B cell (primary cell): ENCODE results near the gene OR5B3. TPM values are rescaled to one million over a fixed set of nuclear protein-coding genes. Genes with fewer than 3 reads are reported as not detected.

Experiments used
- ATAC-seq: fragments of 200-7000 bp; cut with Tn5 transposase; one replicate; pipeline ENCODE4 v1.10.0; 2021; ENCODE audit warnings: low read depth, mild to moderate bottlenecking, moderate number of reproducible peaks, moderate library complexity
- CTCF ChIA-PET: fragments of 350-600 bp; sonication (Branson Sonifier 250); formaldehyde crosslinking; loops from one replicate; lab custom pipeline; 2021; ENCODE audit warnings: antibody characterized with exemption, inconsistent platforms; lab: Charles Lee
- POLR2A ChIA-PET: fragments of 350-600 bp; sonication (Branson Sonifier 250); formaldehyde crosslinking; loops from one replicate; lab custom pipeline; 2021; ENCODE audit warnings: antibody characterized with exemption; lab: Charles Lee
- DNase-seq: peaks from one replicate; pipeline ENCODE4 v3.0.0; 2013
- H2AFZ ChIP-seq: 2 replicates; pipeline ENCODE4 v1.6.1; 2012; ENCODE audit warnings: mild to moderate bottlenecking, low read depth, low read length; ENCODE audit not compliant: insufficient read depth, poor library complexity, severe bottlenecking
- H3K27ac ChIP-seq, 2 donors: 1 replicate in 1 of 2; 2 replicates in 1 of 2; pipeline ENCODE4 v1.5.1; 2012 to 2013; ENCODE audit warnings: low read length in 2 of 2, mild to moderate bottlenecking in 2 of 2, moderate library complexity in 1 of 2
- H3K27me3 ChIP-seq, 4 experiments: fragments of 200-600 bp in 1 of 4; sonication (generic) in 1 of 4; replicated peaks in 1 of 4; 1 replicate in 2 of 4; 2 replicates in 2 of 4; pipeline versions ENCODE4 v1.6.1 to v1.7.0; 2013 to 2016; ENCODE audit warnings: low read length in 3 of 4, mild to moderate bottlenecking in 2 of 4, mixed read lengths in 1 of 4, moderate library complexity in 1 of 4; ENCODE audit not compliant: insufficient read depth in 4 of 4, control insufficient read depth in 3 of 4; ENCODE audit errors: control extremely low read depth in 1 of 4
- H3K36me3 ChIP-seq, 2 experiments: replicated peaks in 1 of 2; 1 replicate in 1 of 2; 2 replicates in 1 of 2; pipeline versions ENCODE4 v1.6.1 to v1.7.1; 2013; ENCODE audit warnings: low read length in 1 of 2; ENCODE audit not compliant: insufficient read depth in 2 of 2, control insufficient read depth in 1 of 2; ENCODE audit errors: control extremely low read depth in 1 of 2, extremely low read depth in 1 of 2
- H3K4me1 ChIP-seq, 2 donors: fragments of 200-600 bp in 1 of 2; sonication (generic) in 1 of 2; 1 replicate in 1 of 2; 2 replicates in 1 of 2; pipeline versions ENCODE4 v1.5.1 to v1.6.1; 2013 to 2017; ENCODE audit warnings: low read length in 2 of 2; ENCODE audit not compliant: control insufficient read depth in 2 of 2, insufficient read depth in 2 of 2
- H3K4me2 ChIP-seq: replicated peaks from 2 replicates; pipeline ENCODE3; 2012; ENCODE audit warnings: mild to moderate bottlenecking, low read depth, low read length; ENCODE audit not compliant: poor library complexity, severe bottlenecking
- H3K4me3 ChIP-seq, 5 experiments: fragments of 200-600 bp in 1 of 5; sonication (generic) in 1 of 5; 1 replicate in 3 of 5; 2 replicates in 2 of 5; pipeline versions ENCODE4 v1.5.1 to v1.7.0; 2011 to 2016; ENCODE audit warnings: low read length in 4 of 5, mild to moderate bottlenecking in 4 of 5, low read depth in 2 of 5, control low read depth in 1 of 5, moderate library complexity in 1 of 5; ENCODE audit not compliant: insufficient read depth in 1 of 5; ENCODE audit errors: control extremely low read depth in 1 of 5, extremely low read depth in 1 of 5
- H3K79me2 ChIP-seq: fragments of 200-600 bp; sonication (generic); one replicate; pipeline ENCODE4 v1.6.0; 2016; ENCODE audit warnings: low read length; ENCODE audit not compliant: control insufficient read depth, insufficient read depth
- H3K9ac ChIP-seq: fragments of 200-600 bp; sonication (generic); 2 replicates; pipeline ENCODE4 v1.6.1; 2017; ENCODE audit warnings: mild to moderate bottlenecking, low read length, moderate library complexity
- H3K9me3 ChIP-seq, 3 donors: one replicate each; pipeline versions ENCODE4 v1.6.1 to v1.7.1; 2013; ENCODE audit warnings: low read length in 2 of 3; ENCODE audit not compliant: control insufficient read depth in 2 of 3, insufficient read depth in 1 of 3; ENCODE audit errors: control extremely low read depth in 1 of 3
- H4K20me1 ChIP-seq: 2 replicates; pipeline ENCODE4 v1.6.0; 2012; ENCODE audit warnings: mild to moderate bottlenecking, low read length; ENCODE audit not compliant: insufficient read depth, control insufficient read depth, poor library complexity, severe bottlenecking
- H3K27ac Mint-ChIP-seq: one replicate; pipeline ENCODE4 v1.8.0; 2021; ENCODE audit warnings: mixed read lengths
- H3K27me3 Mint-ChIP-seq: one replicate; pipeline ENCODE4 v1.8.0; 2021; ENCODE audit warnings: mixed read lengths
- H3K4me1 Mint-ChIP-seq: one replicate; pipeline ENCODE4 v1.8.0; 2021; ENCODE audit warnings: mixed read lengths
- H3K4me3 Mint-ChIP-seq: one replicate; pipeline ENCODE4 v1.8.0; 2021; ENCODE audit warnings: mixed read lengths
- H3K9me3 Mint-ChIP-seq: one replicate; pipeline ENCODE4 v1.8.0; 2022; ENCODE audit warnings: mixed read lengths; ENCODE audit not compliant: insufficient read depth
- EZH2 ChIP-seq: IDR thresholded peaks from 2 replicates; pipeline ENCODE4 v1.6.1; 2012; ENCODE audit warnings: borderline replicate concordance, low read depth, mild to moderate bottlenecking, moderate library complexity, low read length; ENCODE audit not compliant: insufficient read depth, poor library complexity, severe bottlenecking
- WGBS: methylation state at CpG from one replicate; pipeline ENCODE4 v1.1.5; 2013; ENCODE audit warnings: missing lambda C conversion rate; ENCODE audit not compliant: insufficient coverage; 5-methylcytosine and 5-hydroxymethylcytosine counted together
- intact Hi-C: fragments of 100-400 bp; cut with micrococcal nuclease; formaldehyde crosslinking; loops from one replicate; pipeline ENCODE4 v1.10.0; 2022
- polyA minus RNA-seq: library from RNA; depleted of rRNA, polyadenylated mRNA; stranded (reverse); fragments of >200 nt; gene quantifications from 2 replicates; pipeline ENCODE4 v1.2.3, GENCODE V29; 2012
- polyA plus RNA-seq: library from polyadenylated mRNA; depleted of rRNA; stranded (reverse); fragments of >200 nt; gene quantifications from 2 replicates; pipeline ENCODE4 v1.2.3, GENCODE V29; 2012
- total RNA-seq, 2 donors: library from RNA; stranded (reverse); fragments of 120-200 nt in 1 of 2; gene quantifications; 1 replicate in 1 of 2; 2 replicates in 1 of 2; pipeline versions ENCODE4 v1.2.3 to v1.2.4, GENCODE V29; 2013 to 2022
- TF ChIP-seq, protein P1 (sequence below): fragments of 200-600 bp; IDR thresholded peaks from one replicate; pipeline ENCODE4 v1.8.0; 2022; ENCODE audit warnings: antibody characterized with exemption, mild to moderate bottlenecking

Gene OR5B3
- total RNA-seq (not detected in 2 replicates), polyA plus RNA-seq (not detected in 2 replicates), polyA minus RNA-seq (not detected in 2 replicates)
- not detected for total RNA-seq (2013)

DNA sequence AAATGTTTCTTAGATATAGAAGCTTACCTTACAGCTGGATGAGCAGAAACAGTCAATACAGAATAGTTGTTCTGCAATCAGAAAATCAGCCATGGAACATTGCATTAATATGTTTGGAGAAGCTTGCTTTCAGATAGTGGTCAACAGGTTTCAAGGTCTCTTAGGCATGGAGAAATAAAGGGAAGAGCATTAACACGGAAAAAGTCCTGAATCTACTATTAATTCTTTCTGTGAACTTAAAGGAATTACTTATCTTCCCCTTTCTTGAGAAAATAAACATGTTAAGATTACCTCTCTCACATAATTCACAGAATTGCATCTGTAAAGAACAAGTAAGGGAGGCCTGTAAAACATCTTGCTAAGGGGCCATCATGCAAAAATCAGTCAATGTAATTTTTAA, at the start of gene OR5B3:
TSS of gene OR5B3 (minus strand) at position 101 of the 400 bp plus-strand sequence. CDS start 3,465 bp downstream, outside the sequence.
- CTCF ChIA-PET: no interaction called here

DNA sequence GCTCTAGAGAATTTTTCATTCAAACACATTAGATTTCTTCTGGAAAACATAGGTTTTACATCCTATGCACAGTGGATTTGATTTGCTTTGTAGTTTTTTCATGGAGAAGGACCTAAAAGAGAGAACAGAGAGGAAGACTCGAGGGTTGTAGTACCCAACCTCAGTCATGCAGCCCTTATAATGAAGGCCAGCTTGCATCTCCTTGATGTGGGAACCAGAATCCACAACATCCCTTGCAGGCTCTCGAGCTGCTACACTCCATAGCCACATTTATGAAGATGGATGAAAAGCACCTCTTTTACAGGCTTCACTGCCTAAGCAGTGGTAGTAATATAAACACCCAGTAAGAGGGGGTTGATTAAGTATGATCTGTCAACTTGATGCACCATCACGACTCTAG, 44.9 kb upstream of the OR5B3 start:
- Histone ChIP-seq H3K36me3 (no peaks in the 10 kb centered on the region), H3K9me3 (peaks cover 0 to under 1% (median 0%) of the 10 kb centered on the region in 3 donors), H3K4me3 (no peak overlapping the region), H3K4me2 (no peak overlapping the region), H3K27ac (no peak overlapping the region), H3K79me2 (no peaks in the 10 kb centered on the region), H3K27me3 (no peaks in the 10 kb centered on the region), H3K4me1 (no peaks in the 10 kb centered on the region), H4K20me1 (no peaks in the 10 kb centered on the region), H2AFZ (no peak overlapping the region), H3K9ac (no peak overlapping the region)
- WGBS: no CpG with 5 or more reads among the region's 3 CpGs
- ChIA-PET POLR2A (no interaction called here), CTCF (no interaction called here)
- H3K27me3 Mint-ChIP-seq: peaks cover 25% of the 10 kb centered on the region
- ATAC-seq: no peak
- no peak overlapping the region for H3K4me3 Mint-ChIP-seq
- H3K9me3 Mint-ChIP-seq: peaks cover 4% of the 10 kb centered on the region
- no peaks in the 10 kb centered on the region for H3K4me1 Mint-ChIP-seq
- DNase-seq: no peak
- intact Hi-C loops: no loop called here
- H3K27ac Mint-ChIP-seq: no peak overlapping the region
- TF ChIP-seq, protein P1, sequence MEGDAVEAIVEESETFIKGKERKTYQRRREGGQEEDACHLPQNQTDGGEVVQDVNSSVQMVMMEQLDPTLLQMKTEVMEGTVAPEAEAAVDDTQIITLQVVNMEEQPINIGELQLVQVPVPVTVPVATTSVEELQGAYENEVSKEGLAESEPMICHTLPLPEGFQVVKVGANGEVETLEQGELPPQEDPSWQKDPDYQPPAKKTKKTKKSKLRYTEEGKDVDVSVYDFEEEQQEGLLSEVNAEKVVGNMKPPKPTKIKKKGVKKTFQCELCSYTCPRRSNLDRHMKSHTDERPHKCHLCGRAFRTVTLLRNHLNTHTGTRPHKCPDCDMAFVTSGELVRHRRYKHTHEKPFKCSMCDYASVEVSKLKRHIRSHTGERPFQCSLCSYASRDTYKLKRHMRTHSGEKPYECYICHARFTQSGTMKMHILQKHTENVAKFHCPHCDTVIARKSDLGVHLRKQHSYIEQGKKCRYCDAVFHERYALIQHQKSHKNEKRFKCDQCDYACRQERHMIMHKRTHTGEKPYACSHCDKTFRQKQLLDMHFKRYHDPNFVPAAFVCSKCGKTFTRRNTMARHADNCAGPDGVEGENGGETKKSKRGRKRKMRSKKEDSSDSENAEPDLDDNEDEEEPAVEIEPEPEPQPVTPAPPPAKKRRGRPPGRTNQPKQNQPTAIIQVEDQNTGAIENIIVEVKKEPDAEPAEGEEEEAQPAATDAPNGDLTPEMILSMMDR: no peak
- TF ChIP-seq EZH2: no peak

More for the DNA sequence above, at the start of gene OR5B3:
- no CpG with 5 or more reads among the region's 1 CpG for WGBS
- Histone ChIP-seq H3K79me2 (no peaks in the 10 kb centered on the region), H3K4me1 (no peaks in the 10 kb centered on the region), H3K9me3 (peaks cover 0 to 13% (median 8%) of the 10 kb centered on the region in 3 donors), H3K27me3 (no peaks in the 10 kb centered on the region), H3K27ac (no peak within 1 kb of the TSS), H3K9ac (no peak within 1 kb of the TSS), H4K20me1 (no peaks in the 10 kb centered on the region), H3K36me3 (no peaks in the 10 kb centered on the region), H2AFZ (no peak within 1 kb of the TSS), H3K4me2 (no peak within 1 kb of the TSS), H3K4me3 (no peak within 1 kb of the TSS)
- DNase-seq (no peak), ATAC-seq (no peak)
- Mint-ChIP-seq H3K4me3 (no peak within 1 kb of the TSS), H3K9me3 (peaks cover 11% of the 10 kb centered on the region), H3K4me1 (no peaks in the 10 kb centered on the region), H3K27me3 (peaks cover 18% of the 10 kb centered on the region), H3K27ac (no peak within 1 kb of the TSS)
- no peak for TF ChIP-seq EZH2
- TF ChIP-seq, protein P1: no peak
- POLR2A ChIA-PET: no interaction called here
- intact Hi-C loops: no loop called here
